SH-SY5Y (cell line): ENCODE measurements around the gene RBPJ.

Experiments used
- GATA2 ChIP-seq: IDR thresholded peaks from 2 replicates; pipeline ENCODE4 v1.6.1; 2011; ENCODE audit warnings: mild to moderate bottlenecking, low read depth, low read length
- GATA3 ChIP-seq: IDR thresholded peaks from 2 replicates; pipeline ENCODE4 v1.6.1; 2011; ENCODE audit warnings: low read depth, mild to moderate bottlenecking, low read length, moderate library complexity

- TF ChIP-seq GATA2 (no peak), GATA3 (no peak)
These were observed 41.4 kb upstream of the RBPJ start for GRCh38 chr4:26279446-26279845.
